HepG2 (cell line): ENCODE results near the gene ANO2. TPM values are rescaled to one million over a fixed set of nuclear protein-coding genes. Genes with fewer than 3 reads are reported as not detected.

Experiments
- ATAC-seq: fragments of 200-7000 bp; cut with Tn5 transposase; 3 replicates; pipeline ENCODE4 v1.9.1; 2020; ENCODE audit warnings: mild to moderate bottlenecking, moderate library complexity
- BruUV-seq: library from RNA; stranded (reverse); fragments of 400-500 nt; replicated peaks from 2 replicates; lab custom pipeline; 2021; lab: Mats Ljungman, UMichigan
- CTCF ChIA-PET: fragments of 300-600 bp; formaldehyde crosslinking; extraction: SDS; loops from one replicate; lab custom pipeline; 2021; ENCODE audit warnings: low total read pairs, inconsistent platforms, low intra/inter-chr PET ratio; lab: Yijun Ruan, JAX
- POLR2A ChIA-PET: fragments of 350-600 bp; sonication (Branson Sonifier 250); formaldehyde crosslinking; loops from one replicate; lab custom pipeline; 2020; ENCODE audit warnings: antibody characterized with exemption, inconsistent platforms; lab: Yijun Ruan, JAX
- DNase-seq: peaks from one replicate; pipeline ENCODE4 v3.0.0-alpha.2; 2015; ENCODE audit warnings: low spot score
- FAIRE-seq: peaks from 3 replicates; lab custom pipeline; 2011; peaks lifted over from hg19 to GRCh38; lab: Jason Lieb, UNC
- H2AFZ ChIP-seq: one replicate; pipeline ENCODE4 v1.6.1; 2011; ENCODE audit warnings: low read length, inconsistent platforms
- H3K27ac ChIP-seq: fragments of 300-600 bp; 3 replicates; pipeline ENCODE4 v1.8.0; 2011; ENCODE audit warnings: mixed run types, mild to moderate bottlenecking, mixed read lengths, low read length, inconsistent platforms; ENCODE audit not compliant: insufficient read depth; ENCODE audit errors: extremely low read length
- H3K27me3 ChIP-seq, 2 experiments: fragments of 200-600 bp in 1 of 2; 2 replicates in 1 of 2; 3 replicates in 1 of 2; pipeline versions ENCODE4 v1.6.0 to v1.8.0; 2011; ENCODE audit warnings: low read length in 2 of 2, mild to moderate bottlenecking in 2 of 2, moderate library complexity in 2 of 2, inconsistent platforms in 1 of 2; ENCODE audit not compliant: insufficient read depth in 2 of 2, control insufficient read depth in 1 of 2
- H3K36me3 ChIP-seq, 2 experiments: fragments of 200-600 bp in 1 of 2; replicated peaks in 1 of 2; 2 replicates in 1 of 2; 3 replicates in 1 of 2; pipeline versions ENCODE4 v1.5.1 to v1.8.0; 2011; ENCODE audit warnings: low read length in 2 of 2, inconsistent platforms in 1 of 2; ENCODE audit not compliant: insufficient read depth in 2 of 2, control insufficient read depth in 1 of 2
- H3K4me1 ChIP-seq: 2 replicates; pipeline ENCODE4 v1.5.1; 2012; ENCODE audit warnings: low read length, inconsistent platforms; ENCODE audit not compliant: insufficient read depth
- H3K4me2 ChIP-seq: 2 replicates; pipeline ENCODE4 v1.6.0; 2011; ENCODE audit warnings: low read depth, low read length, inconsistent platforms
- H3K4me3 ChIP-seq, 3 experiments: fragments of 200-600 bp in 1 of 3; sonication (generic), shearing (Covaris generic) in 1 of 3; replicated peaks in 1 of 3; 2 replicates each; pipeline ENCODE4 v1.5.1; 2011 to 2016; ENCODE audit warnings: low read length in 3 of 3, inconsistent platforms in 2 of 3, low read depth in 2 of 3, mild to moderate bottlenecking in 2 of 3, control low read depth in 1 of 3, mixed read lengths in 1 of 3; ENCODE audit not compliant: insufficient read depth in 1 of 3
- H3K79me2 ChIP-seq: one replicate; pipeline ENCODE4 v1.6.1; 2011; ENCODE audit warnings: low read length, inconsistent platforms; ENCODE audit not compliant: insufficient read depth
- H3K9ac ChIP-seq: 2 replicates; pipeline ENCODE4 v1.6.0; 2011; ENCODE audit warnings: mild to moderate bottlenecking, low read depth, low read length, inconsistent platforms; ENCODE audit not compliant: insufficient read depth
- H3K9me3 ChIP-seq: 2 replicates; pipeline ENCODE4 v1.5.1; 2012; ENCODE audit warnings: mild to moderate bottlenecking, low read length
- H4K20me1 ChIP-seq: 2 replicates; pipeline ENCODE4 v1.6.0; 2011; ENCODE audit warnings: inconsistent platforms, mild to moderate bottlenecking, low read length, moderate library complexity; ENCODE audit not compliant: insufficient read depth
- CBFB ChIP-seq: sonication (generic); formaldehyde crosslinking; IDR thresholded peaks from 2 replicates; pipeline ENCODE4 v1.4.0; 2020; ENCODE audit warnings: missing genetic modification reagents
- CREB1 ChIP-seq, 2 experiments: fragments of 450-650 bp in 1 of 2; IDR thresholded peaks; 2 replicates each; pipeline ENCODE4 v1.6.1; 2016 to 2017; ENCODE audit warnings: control low read depth in 1 of 2, mild to moderate bottlenecking in 1 of 2, missing compliant biosample characterization in 1 of 2, missing genetic modification characterization in 1 of 2
- DNMT3B ChIP-seq: conservative IDR thresholded peaks from 2 replicates; pipeline ENCODE4 v1.6.1; 2016; ENCODE audit warnings: missing biosample characterization, control low read depth
- HMG20B ChIP-seq: conservative IDR thresholded peaks from 2 replicates; pipeline ENCODE4 v1.6.1; 2016; ENCODE audit warnings: missing genetic modification reagents, missing compliant biosample characterization
- ISX ChIP-seq: sonication (generic); formaldehyde crosslinking; conservative IDR thresholded peaks from 2 replicates; pipeline ENCODE4 v1.5.0; 2020; ENCODE audit warnings: missing genetic modification reagents
- MEIS2 ChIP-seq: sonication (generic); formaldehyde crosslinking; IDR thresholded peaks from 2 replicates; pipeline ENCODE4 v1.9.0; 2021; ENCODE audit warnings: mild to moderate bottlenecking, missing genetic modification reagents
- RELA ChIP-seq: sonication (generic); formaldehyde crosslinking; IDR thresholded peaks from 2 replicates; pipeline ENCODE4 v1.4.0; 2020; ENCODE audit warnings: missing genetic modification reagents
- SCMH1 ChIP-seq: sonication (generic); formaldehyde crosslinking; IDR thresholded peaks from 2 replicates; pipeline ENCODE4 v1.9.0; 2021; ENCODE audit warnings: missing genetic modification reagents, mild to moderate bottlenecking, borderline replicate concordance
- TAF15 ChIP-seq: fragments of 200-400 bp; formaldehyde crosslinking; IDR thresholded peaks from one replicate; pipeline ENCODE4 v1.6.1; 2018; ENCODE audit warnings: mild to moderate bottlenecking, low read depth, low read length; ENCODE audit not compliant: poor library complexity, severe bottlenecking
- ZFP1 ChIP-seq: IDR thresholded peaks from 2 replicates; pipeline ENCODE4 v1.6.1; 2016
- ZMYM4 ChIP-seq: sonication (generic); formaldehyde crosslinking; IDR thresholded peaks from 2 replicates; pipeline ENCODE4 v1.8.1; 2023; ENCODE audit warnings: mild to moderate bottlenecking, missing genetic modification reagents
- ZNF350 ChIP-seq: sonication (generic); formaldehyde crosslinking; IDR thresholded peaks from 2 replicates; pipeline ENCODE4 v1.4.0; 2020; ENCODE audit warnings: mild to moderate bottlenecking, low read depth, missing genetic modification reagents, borderline replicate concordance
- ZNF543 ChIP-seq: sonication (generic); formaldehyde crosslinking; IDR thresholded peaks from 2 replicates; pipeline ENCODE4 v1.4.0; 2020; ENCODE audit warnings: mild to moderate bottlenecking, missing genetic modification reagents
- ZNF737 ChIP-seq: sonication (generic); formaldehyde crosslinking; IDR thresholded peaks from 2 replicates; pipeline ENCODE4 v1.5.0; 2020; ENCODE audit warnings: missing genetic modification reagents, mild to moderate bottlenecking, borderline replicate concordance
- WGBS: methylation state at CpG from one replicate; pipeline ENCODE4 v1.1.6; 2017; ENCODE audit warnings: low lambda C conversion rate; 5-methylcytosine and 5-hydroxymethylcytosine counted together
- in situ Hi-C: cut with HindIII; loops from 2 replicates; pipeline ENCODE4 v1.10.0; 2017; ENCODE audit warnings: low pct_unique_long_range_greater_than_20kb; ENCODE audit not compliant: extremely low pct_ligation_motif_present
- intact Hi-C: fragments of 100-400 bp; cut with micrococcal nuclease; formaldehyde crosslinking; loops from one replicate; pipeline ENCODE4 v1.10.0; 2022; ENCODE audit not compliant: unreplicated experiment
- polyA plus RNA-seq, 8 experiments: library from polyadenylated mRNA; depleted of rRNA in 3 of 8; stranded (reverse) in 7 of 8; unstranded in 1 of 8; fragments of >200 nt; fragmentation: Illumina TruSeq in 4 of 8; extraction: Trizol in 4 of 8; gene quantifications; 2 replicates each; pipeline versions ENCODE4 v1.2.1 to v1.2.3, GENCODE V29; 2011 to 2016; ENCODE audit warnings: low read depth in 4 of 8, missing spikeins in 1 of 8, mixed read lengths in 1 of 8; ENCODE audit not compliant: insufficient read depth in 1 of 8
- total RNA-seq, 5 experiments: library from RNA; depleted of rRNA; stranded (reverse); fragments of >200 nt; fragmentation: Illumina TruSeq; extraction: Trizol; gene quantifications; 2 replicates each; pipeline ENCODE4 v1.2.3, GENCODE V29; 2016; ENCODE audit warnings: low read depth in 1 of 5
- TF ChIP-seq, protein P1 (sequence below): IDR thresholded peaks from 2 replicates; pipeline ENCODE4 v1.6.1; 2016; ENCODE audit warnings: mild to moderate bottlenecking, missing biosample characterization, missing genetic modification reagents
- TF ChIP-seq, protein P2 (sequence below): sonication (generic); formaldehyde crosslinking; IDR thresholded peaks from 2 replicates; pipeline ENCODE4 v1.9.0; 2021; ENCODE audit warnings: mild to moderate bottlenecking, missing genetic modification reagents
- TF ChIP-seq, protein P3 (sequence below): sonication (generic); formaldehyde crosslinking; conservative IDR thresholded peaks from 2 replicates; pipeline ENCODE4 v1.4.0; 2020; ENCODE audit warnings: missing genetic modification reagents

The ANO2 gene
- total and polyA plus RNA-seq, 2 of the 13 experiments (the other 11 are each of a cell fraction or from before 2014, with no cell fraction given) = 0.18 TPM; not detected in 1

DNA sequence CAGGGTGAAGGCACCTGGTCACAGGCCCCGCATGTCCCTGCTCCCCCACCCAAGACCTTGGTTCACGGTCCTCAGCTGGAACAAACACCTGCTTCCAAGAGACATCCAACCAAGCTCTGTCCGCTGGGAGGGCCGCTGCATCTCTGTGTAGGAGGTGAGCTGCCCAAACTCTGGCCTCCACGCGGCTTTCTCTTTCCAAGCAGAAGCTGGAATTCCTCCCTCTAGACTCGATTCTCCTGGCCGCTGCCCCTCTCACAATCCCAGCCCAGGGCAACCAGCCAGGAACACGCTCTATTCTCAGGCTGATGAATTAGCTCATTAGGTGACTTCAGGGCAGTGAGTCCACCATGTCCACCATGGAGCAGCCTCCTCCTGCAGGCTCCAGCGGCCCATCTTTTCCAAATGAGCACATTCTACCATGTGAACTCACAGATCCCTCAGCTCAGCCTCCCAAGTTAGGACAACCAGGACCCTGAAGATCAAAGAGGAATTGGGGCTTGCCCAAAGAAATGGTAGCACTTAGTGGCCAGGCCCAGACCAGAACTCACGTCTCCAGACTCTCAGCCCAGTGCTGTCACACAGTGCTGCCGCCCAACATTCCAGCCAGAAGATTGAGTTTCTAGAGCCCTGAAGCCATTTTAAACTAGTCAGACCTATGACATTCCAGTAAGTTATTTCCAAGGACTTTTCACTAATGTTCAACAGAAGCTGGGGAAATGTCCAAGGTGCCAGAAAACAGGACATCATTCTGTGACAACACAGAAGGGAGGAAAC, 146.6 kb downstream of the ANO2 start:
- H2AFZ ChIP-seq = no peak overlapping the region
- DNase-seq (no peak), ATAC-seq (no peak), FAIRE-seq (no peak)
- peaks cover 1 to 6% of the 10 kb centered on the region in 2 experiments; a peak in 2 of 5 replicates for H3K27me3 ChIP-seq
- H3K27ac ChIP-seq = no peak overlapping the region
- 0% methylated on average over 10 of the region's 12 CpGs for WGBS
- no peaks in the 10 kb centered on the region for H3K9me3 ChIP-seq
- in situ Hi-C loops = loop anchor here (10.0 kb wide), 1 partner anchor 604 kb away; no protein-coding TSS in a partner anchor
- intact Hi-C loops = loop anchor here (5.0 kb wide), 1 partner anchor 776 kb away; no protein-coding TSS in a partner anchor
- H3K4me1 ChIP-seq = no peaks in the 10 kb centered on the region
- H3K36me3 ChIP-seq = no peaks in the 10 kb centered on the region
- CTCF ChIA-PET = no interaction called here
- H3K9ac ChIP-seq = no peak overlapping the region
- no peaks in the 10 kb centered on the region for H3K79me2 ChIP-seq
- no TSS peak for BruUV-seq
- H4K20me1 ChIP-seq = no peaks in the 10 kb centered on the region
- no peak overlapping the region for H3K4me3 ChIP-seq
- no peak overlapping the region for H3K4me2 ChIP-seq
- POLR2A ChIA-PET = no interaction called here
- TF ChIP-seq ZNF737 (no peak), RELA (no peak), CBFB (CRISPR knock-in tag) (no peak), ZMYM4 (CRISPR knock-in tag) (no peak), MEIS2 (CRISPR knock-in tag) (no peak), ZFP1 (CRISPR knock-in tag) (no peak), ZNF543 (no peak), ZNF350 (no peak), DNMT3B (no peak), CREB1 (IDR thresholded peaks at IDR 0.05) (no peak), CREB1 (CRISPR knock-in tag; IDR thresholded peaks at IDR 0.05) (no peak), TAF15 (no peak), HMG20B (no peak), ISX (CRISPR knock-in tag) (no peak), SCMH1 (CRISPR knock-in tag) (no peak)
- TF ChIP-seq, protein P1, sequence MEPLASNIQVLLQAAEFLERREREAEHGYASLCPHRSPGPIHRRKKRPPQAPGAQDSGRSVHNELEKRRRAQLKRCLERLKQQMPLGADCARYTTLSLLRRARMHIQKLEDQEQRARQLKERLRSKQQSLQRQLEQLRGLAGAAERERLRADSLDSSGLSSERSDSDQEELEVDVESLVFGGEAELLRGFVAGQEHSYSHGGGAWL (CRISPR knock-in tag) = no peak
- TF ChIP-seq, protein P2, sequence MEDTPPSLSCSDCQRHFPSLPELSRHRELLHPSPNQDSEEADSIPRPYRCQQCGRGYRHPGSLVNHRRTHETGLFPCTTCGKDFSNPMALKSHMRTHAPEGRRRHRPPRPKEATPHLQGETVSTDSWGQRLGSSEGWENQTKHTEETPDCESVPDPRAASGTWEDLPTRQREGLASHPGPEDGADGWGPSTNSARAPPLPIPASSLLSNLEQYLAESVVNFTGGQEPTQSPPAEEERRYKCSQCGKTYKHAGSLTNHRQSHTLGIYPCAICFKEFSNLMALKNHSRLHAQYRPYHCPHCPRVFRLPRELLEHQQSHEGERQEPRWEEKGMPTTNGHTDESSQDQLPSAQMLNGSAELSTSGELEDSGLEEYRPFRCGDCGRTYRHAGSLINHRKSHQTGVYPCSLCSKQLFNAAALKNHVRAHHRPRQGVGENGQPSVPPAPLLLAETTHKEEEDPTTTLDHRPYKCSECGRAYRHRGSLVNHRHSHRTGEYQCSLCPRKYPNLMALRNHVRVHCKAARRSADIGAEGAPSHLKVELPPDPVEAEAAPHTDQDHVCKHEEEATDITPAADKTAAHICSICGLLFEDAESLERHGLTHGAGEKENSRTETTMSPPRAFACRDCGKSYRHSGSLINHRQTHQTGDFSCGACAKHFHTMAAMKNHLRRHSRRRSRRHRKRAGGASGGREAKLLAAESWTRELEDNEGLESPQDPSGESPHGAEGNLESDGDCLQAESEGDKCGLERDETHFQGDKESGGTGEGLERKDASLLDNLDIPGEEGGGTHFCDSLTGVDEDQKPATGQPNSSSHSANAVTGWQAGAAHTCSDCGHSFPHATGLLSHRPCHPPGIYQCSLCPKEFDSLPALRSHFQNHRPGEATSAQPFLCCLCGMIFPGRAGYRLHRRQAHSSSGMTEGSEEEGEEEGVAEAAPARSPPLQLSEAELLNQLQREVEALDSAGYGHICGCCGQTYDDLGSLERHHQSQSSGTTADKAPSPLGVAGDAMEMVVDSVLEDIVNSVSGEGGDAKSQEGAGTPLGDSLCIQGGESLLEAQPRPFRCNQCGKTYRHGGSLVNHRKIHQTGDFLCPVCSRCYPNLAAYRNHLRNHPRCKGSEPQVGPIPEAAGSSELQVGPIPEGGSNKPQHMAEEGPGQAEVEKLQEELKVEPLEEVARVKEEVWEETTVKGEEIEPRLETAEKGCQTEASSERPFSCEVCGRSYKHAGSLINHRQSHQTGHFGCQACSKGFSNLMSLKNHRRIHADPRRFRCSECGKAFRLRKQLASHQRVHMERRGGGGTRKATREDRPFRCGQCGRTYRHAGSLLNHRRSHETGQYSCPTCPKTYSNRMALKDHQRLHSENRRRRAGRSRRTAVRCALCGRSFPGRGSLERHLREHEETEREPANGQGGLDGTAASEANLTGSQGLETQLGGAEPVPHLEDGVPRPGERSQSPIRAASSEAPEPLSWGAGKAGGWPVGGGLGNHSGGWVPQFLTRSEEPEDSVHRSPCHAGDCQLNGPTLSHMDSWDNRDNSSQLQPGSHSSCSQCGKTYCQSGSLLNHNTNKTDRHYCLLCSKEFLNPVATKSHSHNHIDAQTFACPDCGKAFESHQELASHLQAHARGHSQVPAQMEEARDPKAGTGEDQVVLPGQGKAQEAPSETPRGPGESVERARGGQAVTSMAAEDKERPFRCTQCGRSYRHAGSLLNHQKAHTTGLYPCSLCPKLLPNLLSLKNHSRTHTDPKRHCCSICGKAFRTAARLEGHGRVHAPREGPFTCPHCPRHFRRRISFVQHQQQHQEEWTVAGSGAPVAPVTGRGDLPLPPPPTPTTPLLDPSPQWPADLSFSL (CRISPR knock-in tag) = no peak
- TF ChIP-seq, protein P3, sequence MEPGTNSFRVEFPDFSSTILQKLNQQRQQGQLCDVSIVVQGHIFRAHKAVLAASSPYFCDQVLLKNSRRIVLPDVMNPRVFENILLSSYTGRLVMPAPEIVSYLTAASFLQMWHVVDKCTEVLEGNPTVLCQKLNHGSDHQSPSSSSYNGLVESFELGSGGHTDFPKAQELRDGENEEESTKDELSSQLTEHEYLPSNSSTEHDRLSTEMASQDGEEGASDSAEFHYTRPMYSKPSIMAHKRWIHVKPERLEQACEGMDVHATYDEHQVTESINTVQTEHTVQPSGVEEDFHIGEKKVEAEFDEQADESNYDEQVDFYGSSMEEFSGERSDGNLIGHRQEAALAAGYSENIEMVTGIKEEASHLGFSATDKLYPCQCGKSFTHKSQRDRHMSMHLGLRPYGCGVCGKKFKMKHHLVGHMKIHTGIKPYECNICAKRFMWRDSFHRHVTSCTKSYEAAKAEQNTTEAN (CRISPR knock-in tag) = no peak
